Measurements from ENCODE around the gene ZNF536. TPM values are rescaled to one million over a fixed set of nuclear protein-coding genes. Genes with fewer than 3 reads are reported as not detected.
"Not testable (repeated sequence)": the region's sequence is repeated elsewhere in the genome, so short reads cannot be mapped to it uniquely, and the experiment has no call there.

The ZNF536 gene
- total and polyA plus RNA-seq, 9 donors: 0.13 to 0.52 (median 0.28) TPM; not detected in 4

- no peaks in the 10 kb centered on the region for H3K4me1 ChIP-seq (ENCODE audit: insufficient read depth)
- WGBS, 3 donors: 79 to 86% (median 82%) methylated on average over 5 of the region's 5 CpGs
- H3K9me3 ChIP-seq: no peaks in the 10 kb centered on the region
- TF ChIP-seq POLR2A (IDR thresholded peaks at IDR 0.05) (no peak), EP300 (IDR thresholded peaks at IDR 0.05) (no peak), CTCF (IDR thresholded peaks at IDR 0.05) (no peak)
- H3K4me3 ChIP-seq: no peak overlapping the region
- H3K36me3 ChIP-seq: no peaks in the 10 kb centered on the region
- intact Hi-C loops (cut with DNase I): no loop called here
- H3K27me3 ChIP-seq: no peaks in the 10 kb centered on the region
- no peak for DNase-seq
- no peak overlapping the region for H3K27ac ChIP-seq
Observed at GRCh38 chr19:30393046-30393445, 20.9 kb downstream of the ZNF536 start.

- intact Hi-C loops (cut with DNase I): no loop called here
- 77 to 85% (median 80%) methylated on average over 6 of the region's 6 CpGs for WGBS, 3 donors
- Histone ChIP-seq H3K9me3 (no peaks in the 10 kb centered on the region), H3K4me1 (ENCODE audit: insufficient read depth) (no peaks in the 10 kb centered on the region), H3K27me3 (no peaks in the 10 kb centered on the region), H3K36me3 (no peaks in the 10 kb centered on the region), H3K4me3 (no peak overlapping the region), H3K27ac (no peak overlapping the region)
- no peak for DNase-seq
- TF ChIP-seq CTCF (IDR thresholded peaks at IDR 0.05) (no peak), EP300 (IDR thresholded peaks at IDR 0.05) (no peak), POLR2A (IDR thresholded peaks at IDR 0.05) (no peak)
Observed at GRCh38 chr19:30393729-30394480, 21.7 kb downstream of the ZNF536 start.

- 87 to 90% (median 87%) methylated on average over 6 of the region's 6 CpGs for WGBS, 3 donors
- Histone ChIP-seq H3K9me3 (no peaks in the 10 kb centered on the region), H3K4me3 (no peak overlapping the region), H3K4me1 (ENCODE audit: insufficient read depth) (no peaks in the 10 kb centered on the region), H3K27me3 (no peaks in the 10 kb centered on the region), H3K36me3 (no peaks in the 10 kb centered on the region), H3K27ac (no peak overlapping the region)
- no peak for DNase-seq
- intact Hi-C loops (cut with DNase I): no loop called here
- TF ChIP-seq CTCF (IDR thresholded peaks at IDR 0.05) (no peak), EP300 (IDR thresholded peaks at IDR 0.05) (no peak), POLR2A (IDR thresholded peaks at IDR 0.05) (no peak)
Observed at GRCh38 chr19:30394481-30395151, 22.4 kb downstream of the ZNF536 start.

GRCh38 chr19:30395283-30395682 is 23.1 kb downstream of the ZNF536 start:
- Histone ChIP-seq H3K27ac (no peak overlapping the region), H3K4me1 (ENCODE audit: insufficient read depth) (no peaks in the 10 kb centered on the region), H3K36me3 (no peaks in the 10 kb centered on the region), H3K27me3 (no peaks in the 10 kb centered on the region), H3K4me3 (no peak overlapping the region), H3K9me3 (no peaks in the 10 kb centered on the region)
- TF ChIP-seq EP300 (IDR thresholded peaks at IDR 0.05) (no peak), CTCF (IDR thresholded peaks at IDR 0.05) (no peak), POLR2A (IDR thresholded peaks at IDR 0.05) (no peak)
- no peak for DNase-seq
- 76 to 93% (median 83%) methylated on average over 2 of the region's 2 CpGs for WGBS, 3 donors
- intact Hi-C loops (cut with DNase I): no loop called here

GRCh38 chr19:30398539-30398938 is 26.4 kb downstream of the ZNF536 start:
- H3K4me1 ChIP-seq (ENCODE audit: insufficient read depth); H3K27me3 ChIP-seq; H3K4me3 ChIP-seq; DNase-seq; H3K27ac ChIP-seq; H3K36me3 ChIP-seq; H3K9me3 ChIP-seq; intact Hi-C loops (cut with DNase I): not testable (repeated sequence)
- 84 to 90% (median 89%) methylated on average over 3 of the region's 3 CpGs for WGBS, 3 donors

Measured in ovary (tissue), 9 donors.